Mucosa of rectum (tissue), 2 donors: ENCODE results near the gene TMEM89.

ENCODE experiments used
- H3K27ac ChIP-seq, 2 donors: one replicate each; pipeline ENCODE4 v1.7.0; 2013; ENCODE audit warnings: inconsistent platforms in 2 of 2, low read depth in 2 of 2, low read length in 2 of 2
- H3K27me3 ChIP-seq, 2 donors: one replicate each; pipeline ENCODE4 v1.7.0; 2013; ENCODE audit warnings: low read length in 2 of 2; ENCODE audit not compliant: control insufficient read depth in 2 of 2, insufficient read depth in 2 of 2
- H3K36me3 ChIP-seq, 2 donors: one replicate each; pipeline ENCODE4 v1.7.0; 2013; ENCODE audit warnings: low read length in 2 of 2; ENCODE audit not compliant: control insufficient read depth in 2 of 2, insufficient read depth in 2 of 2
- H3K4me1 ChIP-seq, 2 donors: one replicate each; pipeline ENCODE4 v1.7.0; 2013; ENCODE audit warnings: low read length in 2 of 2, mild to moderate bottlenecking in 1 of 2; ENCODE audit not compliant: control insufficient read depth in 2 of 2, insufficient read depth in 2 of 2
- H3K4me3 ChIP-seq, 2 donors: one replicate each; pipeline ENCODE4 v1.7.0; 2013; ENCODE audit warnings: low read length in 2 of 2
- H3K9ac ChIP-seq, 2 donors: one replicate each; pipeline ENCODE4 v1.7.0; 2013; ENCODE audit warnings: low read length in 2 of 2, low read depth in 1 of 2, mild to moderate bottlenecking in 1 of 2
- H3K9me3 ChIP-seq, 2 donors: one replicate each; pipeline ENCODE4 v1.7.0; 2013; ENCODE audit warnings: low read length in 2 of 2; ENCODE audit not compliant: control insufficient read depth in 2 of 2
- donor health status: healthy.
- donor health status: Normal muscosa, but diverticular disease.

Gene TMEM89

GRCh38 chr3:48631516-48632448, 10.2 kb upstream of the TMEM89 start:
- H3K36me3 ChIP-seq: peaks cover 50 to 59% of the 10 kb centered on the region in 2 donors
- H3K9me3 ChIP-seq: no peaks in the 10 kb centered on the region
- H3K27ac ChIP-seq: no peak overlapping the region
- no peaks in the 10 kb centered on the region for H3K27me3 ChIP-seq
- H3K9ac ChIP-seq: no peak overlapping the region
- peaks cover 17 to 19% of the 10 kb centered on the region in 2 donors for H3K4me1 ChIP-seq
- H3K4me3 ChIP-seq: no peak overlapping the region

GRCh38 chr3:48630833-48631232, 9.3 kb upstream of the TMEM89 start:
- H3K27me3 ChIP-seq: no peaks in the 10 kb centered on the region
- H3K9me3 ChIP-seq: no peaks in the 10 kb centered on the region
- H3K4me1 ChIP-seq: peaks cover 11 to 12% of the 10 kb centered on the region in 2 donors
- H3K9ac ChIP-seq: no peak overlapping the region
- H3K36me3 ChIP-seq: peaks cover 54 to 62% of the 10 kb centered on the region in 2 donors
- no peak overlapping the region for H3K4me3 ChIP-seq
- H3K27ac ChIP-seq: no peak overlapping the region

- H3K36me3 ChIP-seq: peaks cover 54 to 66% of the 10 kb centered on the region in 2 donors
- H3K4me3 ChIP-seq: no peak overlapping the region
- H3K27ac ChIP-seq: no peak overlapping the region
- H3K9ac ChIP-seq: no peak overlapping the region
- peaks cover 9% of the 10 kb centered on the region in 2 donors for H3K4me1 ChIP-seq
- H3K9me3 ChIP-seq: no peaks in the 10 kb centered on the region
- no peaks in the 10 kb centered on the region for H3K27me3 ChIP-seq
Measured at GRCh38 chr3:48630407-48630806, 8.8 kb upstream of the TMEM89 start.

- Histone ChIP-seq H3K27me3 (no peaks in the 10 kb centered on the region), H3K36me3 (peaks cover 55 to 67% of the 10 kb centered on the region in 2 donors), H3K4me1 (peaks cover 9% of the 10 kb centered on the region in 2 donors), H3K4me3 (no peak overlapping the region), H3K9me3 (no peaks in the 10 kb centered on the region), H3K9ac (no peak overlapping the region), H3K27ac (no peak overlapping the region)
Measured at GRCh38 chr3:48629894-48630293, 8.3 kb upstream of the TMEM89 start.

GRCh38 chr3:48628277-48629017, 6.9 kb upstream of the TMEM89 start:
- Histone ChIP-seq H3K9me3 (no peaks in the 10 kb centered on the region), H3K4me1 (peaks cover 9 to 12% of the 10 kb centered on the region in 2 donors), H3K36me3 (peaks cover 56 to 67% of the 10 kb centered on the region in 2 donors), H3K4me3 (no peak overlapping the region), H3K27me3 (no peaks in the 10 kb centered on the region), H3K27ac (no peak overlapping the region), H3K9ac (no peak overlapping the region)

GRCh38 chr3:48625600-48625999, 4.0 kb upstream of the TMEM89 start:
- Histone ChIP-seq H3K27ac (no peak overlapping the region), H3K4me3 (no peak overlapping the region), H3K4me1 (peaks cover 11 to 15% of the 10 kb centered on the region in 2 donors), H3K9ac (no peak overlapping the region), H3K36me3 (peaks cover 28 to 45% of the 10 kb centered on the region in 2 donors), H3K9me3 (no peaks in the 10 kb centered on the region), H3K27me3 (no peaks in the 10 kb centered on the region)

GRCh38 chr3:48624767-48625166, 3.2 kb upstream of the TMEM89 start:
- Histone ChIP-seq H3K4me1 (peaks cover 18 to 24% of the 10 kb centered on the region in 2 donors), H3K27ac (peak overlapping the region; percentile 75 to 85), H3K36me3 (peaks cover 20 to 38% of the 10 kb centered on the region in 2 donors), H3K4me3 (no peak overlapping the region), H3K27me3 (no peaks in the 10 kb centered on the region), H3K9me3 (no peaks in the 10 kb centered on the region), H3K9ac (no peak overlapping the region)

GRCh38 chr3:48623851-48624547, 2.4 kb upstream of the TMEM89 start:
- Histone ChIP-seq H3K9ac (peak overlapping the region in 1 of 2 donors; percentile 3), H3K27me3 (no peaks in the 10 kb centered on the region), H3K36me3 (peaks cover 18 to 31% of the 10 kb centered on the region in 2 donors), H3K27ac (peak overlapping the region; percentile 75 to 85), H3K9me3 (no peaks in the 10 kb centered on the region), H3K4me1 (peaks cover 22 to 31% of the 10 kb centered on the region in 2 donors), H3K4me3 (no peak overlapping the region)

GRCh38 chr3:48619541-48620524, 1.7 kb downstream of the TMEM89 start:
- Histone ChIP-seq H3K9me3 (peaks cover 8 to 9% of the 10 kb centered on the region in 2 donors), H3K36me3 (peaks cover under 1 to 2% of the 10 kb centered on the region in 2 donors), H3K4me1 (peaks cover 21 to 33% of the 10 kb centered on the region in 2 donors), H3K27me3 (no peaks in the 10 kb centered on the region), H3K9ac (peak overlapping the region in 1 of 2 donors; percentile 51), H3K27ac (peak overlapping the region; percentile 72 to 93), H3K4me3 (peak overlapping the region in 1 of 2 donors; percentile 3)
